ENCODE data around the gene TBC1D16. TPM values are rescaled to one million over a fixed set of nuclear protein-coding genes. Genes with fewer than 3 reads are reported as not detected.
A peak's percentile ranks its signal among the peaks of the same experiment; 100 is the strongest.

The TBC1D16 gene
- total RNA-seq, 1 donor from 2014 or later: 23.7 TPM

GRCh38 chr17:79925242-79925957 is 110.3 kb downstream of the TBC1D16 start:
- FAIRE-seq (no peak), DNase-seq (ENCODE audit: low read depth) (no peak)
- peak; percentile 33 for TF ChIP-seq CTCF (IDR thresholded peaks at IDR 0.05; ENCODE audit: insufficient read depth, low read length, severe bottlenecking)
- no peaks in the 10 kb centered on the region for H3K36me3 ChIP-seq (ENCODE audit: control insufficient read depth, insufficient read depth, low read length)
- peaks cover 18% of the 10 kb centered on the region for H3K27me3 ChIP-seq (ENCODE audit: control insufficient read depth, insufficient read depth, low read length)
- no peak overlapping the region for H3K4me3 ChIP-seq (ENCODE audit: low read depth, low read length)

- DNase-seq (ENCODE audit: low read depth): no peak
- FAIRE-seq: no peak
- H3K36me3 ChIP-seq (ENCODE audit: control insufficient read depth, insufficient read depth, low read length): no peaks in the 10 kb centered on the region
- peaks cover 16% of the 10 kb centered on the region for H3K27me3 ChIP-seq (ENCODE audit: control insufficient read depth, insufficient read depth, low read length)
- no peak for TF ChIP-seq CTCF (IDR thresholded peaks at IDR 0.05; ENCODE audit: insufficient read depth, low read length, severe bottlenecking)
- H3K4me3 ChIP-seq (ENCODE audit: low read depth, low read length): no peak overlapping the region
Observed at GRCh38 chr17:79924639-79924976, 111.1 kb downstream of the TBC1D16 start.

- no peak for DNase-seq (ENCODE audit: low read depth)
- peak; percentile 42 for TF ChIP-seq CTCF (IDR thresholded peaks at IDR 0.05; ENCODE audit: insufficient read depth, low read length, severe bottlenecking)
- Histone ChIP-seq H3K36me3 (ENCODE audit: control insufficient read depth, insufficient read depth, low read length) (no peaks in the 10 kb centered on the region), H3K27me3 (ENCODE audit: control insufficient read depth, insufficient read depth, low read length) (peaks cover 11% of the 10 kb centered on the region), H3K4me3 (ENCODE audit: low read depth, low read length) (no peak overlapping the region)
- no peak for FAIRE-seq
Observed at GRCh38 chr17:79923974-79924638, 111.6 kb downstream of the TBC1D16 start.

- no peak for TF ChIP-seq CTCF (IDR thresholded peaks at IDR 0.05; ENCODE audit: insufficient read depth, low read length, severe bottlenecking)
- no peak for FAIRE-seq
Observed at GRCh38 chr17:79922798-79923197, 112.9 kb downstream of the TBC1D16 start.

GRCh38 chr17:79922116-79922601 is 113.5 kb downstream of the TBC1D16 start:
- FAIRE-seq: no peak
- no peak overlapping the region for H3K4me3 ChIP-seq (ENCODE audit: low read depth, low read length)
- TF ChIP-seq CTCF (IDR thresholded peaks at IDR 0.05; ENCODE audit: insufficient read depth, low read length, severe bottlenecking): no peak
- H3K36me3 ChIP-seq (ENCODE audit: control insufficient read depth, insufficient read depth, low read length): no peaks in the 10 kb centered on the region
- DNase-seq (ENCODE audit: low read depth): no peak
- peaks cover 12% of the 10 kb centered on the region for H3K27me3 ChIP-seq (ENCODE audit: control insufficient read depth, insufficient read depth, low read length)

More at GRCh38 chr17:79922798-79923197, 112.9 kb downstream of the TBC1D16 start:
- H3K27me3 ChIP-seq (ENCODE audit: control insufficient read depth, insufficient read depth, low read length): peaks cover 12% of the 10 kb centered on the region
- no peaks in the 10 kb centered on the region for H3K36me3 ChIP-seq (ENCODE audit: control insufficient read depth, insufficient read depth, low read length)
- no peak for DNase-seq (ENCODE audit: low read depth)
- no peak overlapping the region for H3K4me3 ChIP-seq (ENCODE audit: low read depth, low read length)

Measured in bronchial epithelial cell (primary cell).